ENCODE data around the gene CDC42SE1.

DNA sequence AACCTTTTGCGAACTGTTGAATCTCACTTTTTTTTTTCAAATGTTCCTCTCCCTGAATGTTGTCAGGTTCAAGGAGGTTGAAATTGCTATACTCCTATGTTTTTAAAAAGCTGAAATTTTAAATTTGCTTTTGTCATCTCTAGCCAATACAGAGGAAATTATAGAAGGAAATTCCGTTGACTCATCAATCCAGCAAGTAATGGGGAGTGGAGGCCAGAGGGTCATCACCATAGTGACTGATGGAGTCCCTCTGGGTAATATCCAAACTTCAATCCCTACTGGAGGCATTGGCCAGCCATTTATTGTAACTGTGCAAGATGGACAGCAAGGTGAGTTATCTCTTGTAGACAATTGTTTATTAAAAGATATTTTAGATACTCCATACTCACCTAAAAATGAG lies 47.5 kb upstream of the CDC42SE1 start:
- TF ChIP-seq CTCF (IDR thresholded peaks at IDR 0.05) (no peak), JUN (CRISPR knock-in tag; IDR thresholded peaks at IDR 0.05) (no peak), NR2C2 (CRISPR knock-in tag; IDR thresholded peaks at IDR 0.05) (no peak), ZNF263 (CRISPR knock-in tag; IDR thresholded peaks at IDR 0.05; ENCODE audit: low read depth) (no peak), ESRRA (CRISPR knock-in tag; IDR thresholded peaks at IDR 0.05; ENCODE audit: borderline replicate concordance) (no peak), SP1 (CRISPR knock-in tag; conservative IDR thresholded peaks at IDR 0.05) (no peak), ETV6 (CRISPR knock-in tag; IDR thresholded peaks at IDR 0.05) (no peak)
- TF ChIP-seq, protein P1, sequence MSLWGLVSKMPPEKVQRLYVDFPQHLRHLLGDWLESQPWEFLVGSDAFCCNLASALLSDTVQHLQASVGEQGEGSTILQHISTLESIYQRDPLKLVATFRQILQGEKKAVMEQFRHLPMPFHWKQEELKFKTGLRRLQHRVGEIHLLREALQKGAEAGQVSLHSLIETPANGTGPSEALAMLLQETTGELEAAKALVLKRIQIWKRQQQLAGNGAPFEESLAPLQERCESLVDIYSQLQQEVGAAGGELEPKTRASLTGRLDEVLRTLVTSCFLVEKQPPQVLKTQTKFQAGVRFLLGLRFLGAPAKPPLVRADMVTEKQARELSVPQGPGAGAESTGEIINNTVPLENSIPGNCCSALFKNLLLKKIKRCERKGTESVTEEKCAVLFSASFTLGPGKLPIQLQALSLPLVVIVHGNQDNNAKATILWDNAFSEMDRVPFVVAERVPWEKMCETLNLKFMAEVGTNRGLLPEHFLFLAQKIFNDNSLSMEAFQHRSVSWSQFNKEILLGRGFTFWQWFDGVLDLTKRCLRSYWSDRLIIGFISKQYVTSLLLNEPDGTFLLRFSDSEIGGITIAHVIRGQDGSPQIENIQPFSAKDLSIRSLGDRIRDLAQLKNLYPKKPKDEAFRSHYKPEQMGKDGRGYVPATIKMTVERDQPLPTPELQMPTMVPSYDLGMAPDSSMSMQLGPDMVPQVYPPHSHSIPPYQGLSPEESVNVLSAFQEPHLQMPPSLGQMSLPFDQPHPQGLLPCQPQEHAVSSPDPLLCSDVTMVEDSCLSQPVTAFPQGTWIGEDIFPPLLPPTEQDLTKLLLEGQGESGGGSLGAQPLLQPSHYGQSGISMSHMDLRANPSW (CRISPR knock-in tag; conservative IDR thresholded peaks at IDR 0.05; ENCODE audit: low read depth), result no peak
- TF ChIP-seq, protein P2, sequence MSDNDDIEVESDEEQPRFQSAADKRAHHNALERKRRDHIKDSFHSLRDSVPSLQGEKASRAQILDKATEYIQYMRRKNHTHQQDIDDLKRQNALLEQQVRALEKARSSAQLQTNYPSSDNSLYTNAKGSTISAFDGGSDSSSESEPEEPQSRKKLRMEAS (CRISPR knock-in tag; IDR thresholded peaks at IDR 0.05), result no peak

Measured in WTC11 (cell line).